HG02623 (cell line): ENCODE results near the gene UGT1A9.
"Not testable (repeated sequence)": the region's sequence is repeated elsewhere in the genome, so short reads cannot be mapped to it uniquely, and the experiment has no call there.

Source experiments
- ATAC-seq: cut with Tn5 transposase; IDR thresholded peaks from one replicate; pipeline ENCODE4 v1.9.1; 2021; ENCODE audit warnings: moderate library complexity; ENCODE audit not compliant: unreplicated experiment

The UGT1A9 gene

DNA sequence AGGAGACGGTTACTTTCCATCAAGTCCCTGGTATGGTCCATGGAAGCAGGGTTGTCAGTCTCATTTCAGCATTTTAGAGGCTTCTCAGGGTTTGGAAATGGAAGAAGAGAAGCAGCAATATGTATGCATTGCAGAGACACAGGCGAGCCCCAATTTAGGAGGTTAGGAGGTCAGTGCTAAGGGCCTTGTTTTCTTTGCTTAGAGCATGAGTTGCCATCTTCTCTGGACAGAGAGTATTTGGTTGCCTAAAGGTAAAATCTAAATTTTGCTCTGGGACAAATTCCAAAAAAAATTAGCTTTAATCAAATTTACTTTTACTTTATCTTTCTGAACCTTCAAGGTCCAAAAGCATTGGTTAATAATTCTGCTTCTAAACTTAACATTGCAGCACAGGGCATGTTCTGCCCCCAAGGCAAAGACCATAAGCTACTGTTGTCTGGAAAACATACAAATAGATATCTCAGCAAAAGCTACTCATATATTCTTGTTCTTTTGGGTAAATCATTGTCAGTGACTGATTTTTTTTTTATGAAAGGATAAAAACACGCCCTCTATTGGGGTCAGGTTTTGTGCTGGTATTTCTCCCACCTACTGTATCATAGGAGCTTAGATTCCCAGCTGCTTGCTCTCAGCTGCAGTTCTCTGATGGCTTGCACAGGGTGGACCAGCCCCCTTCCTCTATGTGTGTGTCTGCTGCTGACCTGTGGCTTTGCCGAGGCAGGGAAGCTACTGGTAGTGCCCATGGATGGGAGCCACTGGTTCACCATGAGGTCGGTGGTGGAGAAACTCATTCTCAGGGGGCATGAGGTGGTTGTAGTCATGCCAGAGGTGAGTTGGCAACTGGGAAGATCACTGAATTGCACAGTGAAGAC lies at the start of gene UGT1A9:
UGT1A9 (plus strand) TSS at position 609 of the 872 bp plus-strand sequence; CDS start at position 646, 37 bp downstream.
- no peak for ATAC-seq

DNA sequence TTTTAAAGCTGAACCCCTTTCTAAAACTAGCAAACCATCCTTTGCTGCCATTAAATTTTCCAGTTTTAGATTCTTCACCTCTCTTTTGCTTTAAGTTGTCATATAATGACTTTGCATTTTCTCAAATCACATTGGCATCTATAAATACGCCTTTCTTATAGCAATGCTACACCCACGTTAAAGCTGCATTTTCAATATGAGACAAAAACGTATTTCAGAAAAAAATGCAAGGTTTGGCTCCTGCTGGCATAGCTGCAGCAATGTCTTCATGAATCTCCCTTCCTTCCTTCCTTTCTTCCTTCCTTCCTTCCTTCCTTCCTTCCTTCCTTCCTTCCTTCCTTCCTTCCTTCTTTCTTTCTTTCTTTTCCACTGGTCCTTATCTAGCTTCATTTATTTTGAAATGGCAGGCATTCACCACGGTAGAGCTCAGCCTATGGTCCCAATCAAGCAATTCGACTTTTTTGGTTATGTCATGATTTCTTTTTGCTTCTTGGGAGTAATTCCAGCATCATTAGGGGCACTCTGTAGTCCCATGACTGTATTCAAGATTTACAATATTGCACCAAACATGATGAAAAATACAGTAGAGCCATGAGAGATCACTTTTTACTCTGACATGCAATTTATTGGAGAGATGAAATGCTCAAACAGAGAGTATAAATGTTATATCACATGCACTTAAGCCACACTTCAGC lies 44.2 kb upstream of the UGT1A9 start:
- ATAC-seq = no peak

DNA sequence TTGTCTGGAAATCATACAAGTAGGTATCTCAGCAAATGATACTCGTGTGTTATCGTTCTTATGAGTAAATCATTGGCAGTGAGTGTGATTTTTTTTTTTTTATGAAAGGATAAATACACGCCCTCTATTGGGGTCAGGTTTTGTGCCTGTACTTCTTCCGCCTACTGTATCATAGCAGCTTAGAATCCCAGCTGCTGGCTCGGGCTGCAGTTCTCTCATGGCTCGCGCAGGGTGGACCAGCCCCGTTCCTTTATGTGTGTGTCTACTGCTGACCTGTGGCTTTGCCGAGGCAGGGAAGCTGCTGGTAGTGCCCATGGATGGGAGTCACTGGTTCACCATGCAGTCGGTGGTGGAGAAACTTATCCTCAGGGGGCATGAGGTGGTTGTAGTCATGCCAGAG lies 35.4 kb upstream of the UGT1A9 start, which contains the start of gene UGT1A10:
UGT1A10 (plus strand) TSS at position 143 of the 400 bp plus-strand sequence; CDS start at position 218, 75 bp downstream.
- not testable (repeated sequence) for ATAC-seq

DNA sequence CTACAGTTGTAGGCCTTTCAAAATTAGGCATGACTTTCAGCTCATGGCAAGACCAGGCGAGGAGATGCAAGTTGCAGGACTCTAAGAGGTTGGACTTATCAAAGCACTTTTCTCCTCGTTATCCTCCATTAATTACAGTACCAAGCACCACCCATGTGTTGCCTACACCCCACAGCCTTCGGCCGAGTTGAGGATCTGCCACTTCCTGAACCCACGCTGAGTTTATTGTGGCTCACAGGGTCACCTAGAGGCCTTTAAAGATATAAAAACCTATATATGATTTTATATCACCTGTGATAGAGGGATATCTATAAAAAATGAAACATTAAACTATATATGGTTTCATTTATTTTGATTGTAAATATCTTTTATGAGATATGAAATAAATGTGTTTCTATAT lies 32.9 kb upstream of the UGT1A9 start:
- ATAC-seq = no peak

DNA sequence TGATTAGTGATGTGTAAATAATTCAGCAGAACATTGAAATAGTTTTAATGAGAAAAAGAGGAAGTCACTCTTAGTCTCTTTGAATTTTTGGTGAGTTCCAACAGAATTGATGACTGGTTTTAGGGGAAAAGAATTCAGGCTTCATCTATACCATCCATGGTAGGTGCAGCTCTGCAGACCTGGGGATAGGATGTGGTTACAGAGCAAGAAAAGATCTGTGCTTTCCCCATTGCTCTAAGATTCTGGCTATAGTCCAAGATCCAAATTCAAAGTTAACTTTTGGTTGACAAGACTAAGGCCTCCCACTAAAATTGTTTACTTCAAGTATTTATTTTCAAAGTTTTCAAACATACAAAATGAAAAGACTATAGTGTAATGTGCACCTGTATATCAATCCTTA lies 31.8 kb upstream of the UGT1A9 start:
- ATAC-seq = no peak

DNA sequence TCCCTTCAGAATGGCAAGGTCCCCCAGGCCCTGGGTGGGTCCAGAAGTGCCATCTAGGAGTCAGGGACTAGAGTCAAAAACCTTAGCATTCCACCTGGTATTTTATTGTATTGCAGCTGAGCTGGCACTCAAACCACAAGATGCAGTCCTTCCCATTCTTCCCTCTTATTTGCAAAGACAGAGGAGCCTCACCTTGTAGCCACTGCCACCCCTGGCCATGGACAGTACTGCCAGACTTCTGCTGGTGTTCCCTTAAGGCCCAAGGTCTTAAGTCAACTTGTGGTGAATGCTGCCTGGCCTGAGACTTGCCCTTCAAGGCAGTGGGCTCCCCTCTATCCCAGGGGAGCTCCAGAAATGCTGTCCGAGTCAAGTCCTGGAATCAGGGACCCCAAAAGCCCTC lies 28.6 kb upstream of the UGT1A9 start:
- ATAC-seq = no peak

DNA sequence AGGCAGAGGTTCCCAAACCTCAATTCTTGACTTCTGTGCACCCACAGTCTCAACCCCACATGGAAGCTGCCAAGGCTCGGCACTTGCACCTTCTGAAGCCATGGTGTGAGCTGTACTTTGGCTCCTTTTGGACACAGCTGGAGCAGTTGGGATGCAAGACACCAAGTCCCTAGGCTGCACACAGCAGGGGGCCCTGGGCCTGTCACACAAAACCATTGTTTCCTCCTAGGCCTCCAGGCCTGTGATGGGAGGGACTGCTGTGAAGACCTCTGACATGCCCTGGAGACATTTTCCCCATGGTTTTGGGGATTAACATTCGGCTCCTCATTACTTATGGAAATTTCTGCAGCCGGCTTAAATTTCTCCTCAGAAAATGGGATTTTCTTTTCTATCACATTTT lies 25.7 kb upstream of the UGT1A9 start:
- not testable (repeated sequence) for ATAC-seq

DNA sequence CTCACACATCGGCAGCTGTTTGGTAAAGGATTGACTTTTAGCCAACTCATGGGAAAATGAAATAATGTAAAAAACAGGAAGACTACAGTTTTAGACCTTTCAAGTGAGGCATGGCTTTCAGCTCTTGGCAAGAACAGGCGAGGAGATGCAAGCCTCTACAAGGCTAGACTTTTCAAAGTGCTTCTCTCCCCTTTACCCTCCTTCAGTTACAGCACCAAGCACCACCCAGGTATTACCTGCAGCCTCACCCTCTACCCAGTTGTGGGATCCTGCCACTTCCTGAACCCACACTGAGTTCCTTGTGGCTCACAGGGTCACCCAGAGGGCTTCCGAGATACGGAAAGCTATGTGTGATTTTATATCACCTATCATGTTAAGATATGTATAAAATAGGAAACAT lies 20.7 kb upstream of the UGT1A9 start:
- ATAC-seq = no peak

DNA sequence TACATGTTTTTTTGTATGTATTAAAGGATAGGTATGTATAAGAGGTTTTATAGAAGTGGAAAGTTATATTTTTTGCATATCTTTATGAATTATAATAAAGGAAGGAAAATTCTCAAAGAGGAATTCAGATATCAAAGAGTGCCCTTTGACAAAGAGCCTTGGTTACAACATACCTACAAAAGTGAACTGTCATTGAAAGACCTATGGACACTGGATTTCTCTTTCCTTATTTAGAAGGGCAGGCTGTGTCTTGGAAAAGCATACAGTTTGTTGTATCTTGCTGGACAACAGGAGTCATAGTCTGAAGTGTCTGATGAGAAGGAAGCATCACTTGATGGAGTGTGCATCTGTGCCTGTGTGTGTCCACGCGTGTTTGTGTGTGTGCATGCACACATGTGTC lies 20.3 kb upstream of the UGT1A9 start:
- no peak for ATAC-seq

DNA sequence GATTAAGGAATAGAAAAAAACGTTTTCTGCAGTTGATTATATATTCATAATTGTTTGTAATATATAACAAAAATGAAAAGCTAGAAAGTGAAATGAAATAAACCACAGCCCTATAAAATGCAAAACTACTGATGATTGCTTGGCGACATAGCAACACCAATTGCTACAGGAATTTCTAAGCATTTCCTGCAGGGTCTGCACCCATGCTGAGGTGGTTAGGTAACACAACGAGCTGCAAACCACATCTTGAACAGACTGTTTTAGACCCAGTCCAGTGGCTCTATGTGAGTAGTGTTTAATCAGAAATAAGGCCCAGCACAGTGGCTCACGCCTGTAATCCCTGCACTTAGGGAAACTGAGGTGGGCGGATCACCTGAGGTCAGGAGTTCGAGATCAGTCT lies 17.2 kb upstream of the UGT1A9 start:
- no peak for ATAC-seq

DNA sequence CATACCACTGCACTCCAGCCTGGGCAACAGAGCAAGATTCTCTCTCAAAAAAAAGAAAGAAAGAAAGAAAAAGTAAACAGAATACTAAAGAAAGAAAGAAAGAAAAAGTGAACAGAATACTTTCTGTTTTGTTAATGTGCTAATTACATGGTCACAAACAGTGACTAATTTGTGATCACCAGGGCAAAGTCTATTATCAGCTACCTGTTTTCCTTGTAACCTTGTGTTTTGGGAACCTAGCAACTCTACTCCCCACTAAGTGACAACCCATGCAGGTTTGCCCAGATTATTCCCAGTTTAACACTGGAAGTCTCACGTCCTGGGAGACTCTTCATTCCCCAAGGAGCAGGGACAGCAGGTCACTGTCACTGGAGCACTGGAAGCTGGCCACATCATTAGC lies 16.7 kb upstream of the UGT1A9 start:
- no peak for ATAC-seq

DNA sequence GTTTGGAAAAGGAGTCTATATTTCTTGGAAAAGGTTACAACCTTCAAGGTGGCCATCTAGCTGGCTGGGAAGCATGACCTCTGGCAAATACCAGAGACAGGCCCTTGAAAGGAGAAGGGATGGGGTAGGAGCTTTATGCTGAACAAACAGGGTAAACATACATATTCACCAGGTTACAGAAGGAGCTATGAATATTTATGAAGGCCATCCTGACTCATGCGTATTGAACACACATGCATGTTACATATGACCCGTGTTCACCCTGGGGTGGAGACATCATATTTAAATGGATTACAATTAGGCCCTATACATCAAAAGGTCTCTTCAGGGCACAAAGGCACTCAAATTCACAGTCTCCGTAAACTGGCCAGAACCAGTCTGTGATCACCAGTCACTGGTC lies 15.8 kb upstream of the UGT1A9 start:
- ATAC-seq = not testable (repeated sequence)

DNA sequence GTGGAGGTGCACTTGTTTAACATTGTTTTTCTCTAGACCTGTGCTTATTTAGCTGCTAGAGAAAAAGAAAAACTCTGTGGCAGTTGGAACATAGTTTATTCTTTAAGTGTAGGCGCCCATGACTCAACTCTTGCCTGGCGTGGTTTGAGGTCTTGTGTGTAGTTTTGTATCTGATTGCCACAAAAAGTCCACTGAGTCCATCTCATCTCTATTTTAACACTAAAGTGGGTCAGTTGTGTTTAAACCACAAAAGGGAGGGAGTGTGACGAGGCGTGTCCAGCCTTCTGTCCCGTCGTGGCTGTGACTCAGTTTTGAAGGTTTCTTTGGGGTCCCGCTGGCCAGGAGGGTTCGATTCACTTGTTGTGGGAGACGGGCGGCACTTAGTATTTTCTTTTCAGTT lies 15.3 kb upstream of the UGT1A9 start:
- ATAC-seq = no peak

DNA sequence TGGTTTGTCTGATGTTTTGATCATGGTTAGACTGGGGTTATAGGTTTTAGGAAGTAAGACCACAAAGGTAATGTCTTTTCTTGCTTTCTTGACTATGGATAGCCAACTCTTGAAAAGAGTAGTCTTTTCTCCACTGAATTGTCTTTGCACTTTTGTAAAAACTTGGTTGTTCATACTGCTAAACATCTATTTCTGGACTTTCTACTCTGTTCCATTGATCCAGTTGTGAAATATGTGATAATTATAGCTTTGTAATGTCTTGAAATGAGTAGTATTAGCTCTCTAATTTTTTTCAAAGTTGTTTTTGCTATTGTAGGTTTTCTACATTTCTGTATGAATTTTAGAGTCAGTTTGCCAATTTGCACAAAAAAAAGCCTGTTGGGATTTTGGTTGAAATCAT lies 13.1 kb upstream of the UGT1A9 start:
- no peak for ATAC-seq

DNA sequence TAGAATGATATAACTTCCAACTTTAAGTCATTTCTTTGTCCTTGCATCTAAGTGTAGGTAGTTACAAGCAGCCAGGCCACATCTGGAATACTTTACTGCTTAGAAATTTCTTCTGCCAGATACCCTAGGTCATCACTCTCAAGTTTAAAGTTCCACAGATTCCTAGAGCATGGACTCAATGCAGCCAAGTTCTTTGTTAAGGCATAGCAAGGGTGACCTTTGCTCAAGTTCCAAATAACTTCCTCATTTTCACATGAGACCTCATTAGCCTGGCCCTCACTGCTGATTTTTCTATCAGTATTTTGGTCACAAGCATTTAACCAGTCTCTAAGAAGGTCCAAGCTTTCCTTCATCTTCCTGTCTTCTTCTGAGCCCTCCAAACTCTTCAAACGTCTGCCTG lies 7.8 kb upstream of the UGT1A9 start:
- ATAC-seq = no peak

DNA sequence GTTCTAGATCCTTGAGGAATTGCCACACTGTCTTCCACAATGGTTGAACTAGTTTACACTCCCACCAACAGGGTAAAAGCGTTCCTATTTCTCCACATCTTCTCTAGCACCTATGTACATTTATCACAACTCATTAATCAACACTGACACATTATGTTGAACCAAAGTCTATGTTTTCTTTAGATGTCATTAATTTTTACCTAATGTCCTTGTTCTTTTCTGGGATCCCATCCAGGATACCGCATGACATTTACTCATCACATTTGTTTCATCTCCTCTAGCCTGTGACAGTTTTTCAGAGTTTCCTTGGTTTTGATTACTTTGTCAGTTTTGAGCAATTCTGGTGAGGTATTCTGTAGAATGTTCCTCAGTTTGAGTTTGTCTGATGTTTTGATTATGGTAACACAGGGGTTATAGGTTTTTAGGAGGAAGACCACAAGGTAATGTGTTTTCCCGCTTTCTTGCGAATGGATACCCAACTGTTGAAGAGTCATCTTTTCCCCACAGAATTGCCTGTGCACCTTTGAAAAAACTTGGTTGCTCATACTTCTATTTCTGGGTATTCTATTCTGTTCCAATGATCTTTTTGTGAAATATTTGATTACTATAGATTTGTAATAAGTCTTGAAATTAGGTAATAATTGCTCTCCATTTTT lies 3.0 kb upstream of the UGT1A9 start:
- ATAC-seq = no peak

DNA sequence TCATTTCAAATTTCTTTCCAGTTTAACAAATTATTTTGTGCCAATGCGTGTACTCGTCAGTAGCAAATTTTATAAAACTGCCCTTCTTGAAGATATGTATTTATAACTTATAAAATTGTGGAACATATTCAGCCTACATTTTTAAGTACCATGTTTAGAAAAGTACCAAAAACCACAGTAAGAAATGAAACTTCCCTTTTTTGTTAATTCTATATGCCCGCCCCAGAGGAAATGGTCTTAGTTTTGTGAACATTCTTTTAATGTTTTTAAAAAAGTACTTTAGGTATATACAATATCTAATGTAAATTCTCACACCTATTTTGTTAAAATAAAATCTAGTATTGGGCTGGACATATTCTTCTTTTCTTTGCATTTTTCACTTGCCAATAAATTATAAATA lies 1.2 kb downstream of the UGT1A9 start:
- ATAC-seq = no peak

DNA sequence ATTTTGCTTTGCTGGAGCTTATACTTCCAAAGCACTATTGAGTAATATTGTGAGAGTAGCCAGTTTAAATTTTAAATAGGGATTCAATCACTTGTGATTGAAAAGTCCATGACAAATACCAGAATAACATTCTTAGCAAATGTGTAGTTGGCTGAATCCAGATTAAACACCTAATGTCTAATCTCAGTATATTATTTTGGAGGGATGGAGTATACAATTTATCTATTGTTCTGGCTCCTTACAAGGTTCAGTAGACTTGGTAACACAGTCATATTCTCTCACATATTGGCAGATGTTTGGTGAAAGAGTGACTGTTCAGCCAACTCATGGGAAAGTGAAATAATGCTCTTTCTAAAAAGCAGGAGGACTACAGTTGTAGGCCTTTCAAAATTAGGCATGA lies 2.2 kb downstream of the UGT1A9 start:
- ATAC-seq = no peak

DNA sequence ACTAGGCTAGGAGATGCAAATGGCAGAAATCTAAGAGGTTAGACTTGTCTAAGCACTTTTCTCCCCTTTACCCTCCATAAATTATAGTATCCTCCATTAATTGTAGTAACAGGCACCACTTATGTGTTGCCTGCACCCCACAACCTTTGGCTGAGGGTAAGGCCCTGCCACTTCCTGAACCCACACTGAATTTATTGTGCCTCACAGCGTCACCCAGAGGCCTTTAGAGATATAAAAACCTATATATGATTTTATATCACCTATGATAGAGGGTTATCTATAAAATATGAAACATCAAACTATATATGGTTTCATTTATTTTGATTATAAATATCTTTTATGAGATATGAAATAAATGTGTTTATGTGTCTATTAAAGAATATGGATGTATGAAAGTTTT lies 2.6 kb downstream of the UGT1A9 start:
- ATAC-seq = no peak

DNA sequence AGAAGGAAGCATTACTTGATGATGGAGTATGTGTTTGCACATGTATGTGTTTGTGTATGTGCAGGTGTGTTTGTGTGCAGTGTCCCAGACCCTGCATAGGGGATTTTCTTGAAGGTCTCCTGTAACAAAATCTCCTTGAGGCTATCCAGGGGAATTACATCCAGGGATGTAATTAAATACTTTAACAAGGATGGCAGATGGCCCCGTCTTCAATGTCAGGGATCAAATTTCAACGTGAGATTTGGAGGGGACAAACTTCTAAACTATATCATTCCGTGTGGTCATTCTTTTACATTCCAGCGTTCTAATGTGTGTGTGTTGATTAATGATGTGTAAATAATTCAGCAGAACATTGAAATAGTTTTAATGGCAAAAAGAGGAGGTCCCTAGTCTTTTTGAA lies 3.3 kb downstream of the UGT1A9 start:
- no peak for ATAC-seq

DNA sequence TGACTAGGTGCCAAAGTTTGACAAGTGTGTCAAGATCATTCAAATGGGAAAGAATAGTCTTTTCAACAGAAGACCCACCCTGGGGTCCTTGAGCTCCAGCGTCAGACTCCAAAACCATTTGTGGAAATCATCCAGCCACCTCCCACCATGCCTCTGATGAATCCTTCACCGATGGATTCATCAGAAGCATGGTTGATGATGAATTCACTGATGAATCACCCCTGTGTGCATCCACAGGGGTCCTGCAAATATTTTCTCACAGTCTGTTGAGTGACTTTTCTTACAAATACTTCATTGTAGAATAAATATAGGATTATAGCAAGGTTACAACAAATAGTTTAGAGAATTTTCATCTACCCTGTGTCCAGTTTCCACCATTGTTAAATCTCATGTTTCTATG lies 4.3 kb downstream of the UGT1A9 start:
- ATAC-seq = no peak

DNA sequence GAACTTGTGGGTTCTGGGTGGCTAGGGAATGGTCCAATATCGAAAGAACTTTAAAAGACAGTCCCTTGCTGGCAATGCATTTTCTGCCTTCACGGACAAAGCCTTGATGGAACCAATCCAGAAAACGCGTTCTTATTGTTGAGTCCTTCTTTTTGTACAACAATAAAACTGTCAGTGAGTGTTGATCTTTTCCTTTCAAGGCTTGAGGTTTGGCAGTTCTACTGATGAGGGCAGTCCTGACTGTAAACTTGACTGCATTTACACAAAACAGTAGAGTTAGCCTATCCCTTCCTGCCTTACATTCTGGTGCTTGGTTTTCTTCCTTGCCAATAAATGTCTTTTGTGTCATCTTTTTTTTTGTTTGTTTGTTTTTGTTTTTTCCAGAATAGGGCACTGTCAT lies 7.5 kb downstream of the UGT1A9 start:
- ATAC-seq = no peak
